Gastrocnemius medialis (tissue), 4 donors: ENCODE data around the gene NCOA3.

ENCODE experiments used
- POLR2A ChIP-seq, 2 donors: fragments of 450-650 bp; IDR thresholded peaks; one replicate each; pipeline ENCODE4 v1.6.1; 2017; ENCODE audit warnings: antibody characterized with exemption in 2 of 2, mild to moderate bottlenecking in 2 of 2, moderate library complexity in 2 of 2
- TF ChIP-seq, protein P1 (sequence below), 5 experiments: fragments of 450-650 bp in 3 of 5; fragments of 200-600 bp in 2 of 5; sonication (generic) in 2 of 5; IDR thresholded peaks in 4 of 5; conservative IDR thresholded peaks in 1 of 5; 1 replicate in 4 of 5; 2 replicates in 1 of 5; pipeline ENCODE4 v1.5.1; 2016 to 2019; ENCODE audit warnings: antibody characterized with exemption in 5 of 5, mild to moderate bottlenecking in 3 of 5, moderate library complexity in 3 of 5

DNA sequence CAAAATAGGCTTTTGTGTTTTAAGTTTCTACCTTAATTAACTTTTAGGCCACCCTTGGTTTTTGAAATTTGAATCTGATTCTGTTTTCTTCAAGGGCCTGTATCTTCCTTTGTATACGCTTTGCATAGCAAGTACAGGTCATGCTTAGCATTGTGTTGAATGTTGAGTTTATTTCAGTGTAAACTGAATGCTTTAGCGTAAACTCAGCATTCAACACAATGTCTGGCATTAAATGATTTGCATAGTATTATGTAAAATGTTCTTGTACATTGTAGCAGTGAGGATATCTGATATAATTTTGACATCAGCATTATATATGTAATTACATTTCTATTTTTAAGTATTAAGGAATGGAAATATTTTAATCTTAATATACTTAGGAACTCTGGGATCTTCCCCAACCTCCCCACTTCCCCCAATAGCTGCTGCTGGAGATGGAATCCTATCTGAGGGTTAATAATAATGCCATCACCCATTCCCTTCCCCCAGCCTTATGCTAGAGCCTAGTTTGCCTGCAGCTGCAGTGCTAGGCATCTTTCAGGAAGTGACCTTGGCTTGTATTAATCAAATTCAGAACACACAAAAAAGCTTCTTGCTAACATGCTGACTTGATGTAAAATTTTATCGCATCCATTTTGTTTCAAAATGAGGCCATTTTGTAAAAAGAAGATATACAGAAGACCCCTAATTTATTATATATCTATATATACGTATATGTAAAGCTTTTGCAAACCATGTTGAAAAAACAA lies 73.1 kb downstream of the NCOA3 start:
- TF ChIP-seq POLR2A (IDR thresholded peaks at IDR 0.05): no peak
- TF ChIP-seq, protein P1, sequence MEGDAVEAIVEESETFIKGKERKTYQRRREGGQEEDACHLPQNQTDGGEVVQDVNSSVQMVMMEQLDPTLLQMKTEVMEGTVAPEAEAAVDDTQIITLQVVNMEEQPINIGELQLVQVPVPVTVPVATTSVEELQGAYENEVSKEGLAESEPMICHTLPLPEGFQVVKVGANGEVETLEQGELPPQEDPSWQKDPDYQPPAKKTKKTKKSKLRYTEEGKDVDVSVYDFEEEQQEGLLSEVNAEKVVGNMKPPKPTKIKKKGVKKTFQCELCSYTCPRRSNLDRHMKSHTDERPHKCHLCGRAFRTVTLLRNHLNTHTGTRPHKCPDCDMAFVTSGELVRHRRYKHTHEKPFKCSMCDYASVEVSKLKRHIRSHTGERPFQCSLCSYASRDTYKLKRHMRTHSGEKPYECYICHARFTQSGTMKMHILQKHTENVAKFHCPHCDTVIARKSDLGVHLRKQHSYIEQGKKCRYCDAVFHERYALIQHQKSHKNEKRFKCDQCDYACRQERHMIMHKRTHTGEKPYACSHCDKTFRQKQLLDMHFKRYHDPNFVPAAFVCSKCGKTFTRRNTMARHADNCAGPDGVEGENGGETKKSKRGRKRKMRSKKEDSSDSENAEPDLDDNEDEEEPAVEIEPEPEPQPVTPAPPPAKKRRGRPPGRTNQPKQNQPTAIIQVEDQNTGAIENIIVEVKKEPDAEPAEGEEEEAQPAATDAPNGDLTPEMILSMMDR (IDR thresholded peaks at IDR 0.05 in 4 of 5, conservative IDR thresholded peaks at IDR 0.05 in 1 of 5): no peak
